NCI-H226 (cell line): Measurements from ENCODE around the gene REEP2.
A peak's percentile ranks its signal among the peaks of the same experiment; 100 is the strongest.
"Not testable (repeated sequence)": the region's sequence is repeated elsewhere in the genome, so short reads cannot be mapped to it uniquely, and the experiment has no call there.

Source experiments
- DNase-seq: peaks from one replicate; pipeline ENCODE4 v3.0.0-alpha.2; 2015

REEP2 gene

GRCh38 chr5:138438724-138439476 is at the start of gene REEP2:
Gene REEP2, plus strand, starts transcription at chr5:138439057. Its CDS starts 152 bp downstream, at chr5:138439209.
- DNase-seq, result peak; percentile 17

- DNase-seq, result no peak
Observed at GRCh38 chr5:138389332-138389731, 49.5 kb upstream of the REEP2 start.

- DNase-seq, result not testable (repeated sequence)
Observed at GRCh38 chr5:138389911-138390310, 48.9 kb upstream of the REEP2 start.

GRCh38 chr5:138391859-138392386 is 46.9 kb upstream of the REEP2 start:
- DNase-seq, result no peak

GRCh38 chr5:138402640-138403039 is 36.2 kb upstream of the REEP2 start:
- DNase-seq, result no peak

- no peak for DNase-seq
Observed at GRCh38 chr5:138408023-138408422, 30.8 kb upstream of the REEP2 start.

- DNase-seq, result not testable (repeated sequence)
Observed at GRCh38 chr5:138410996-138411640, 27.7 kb upstream of the REEP2 start.

GRCh38 chr5:138418444-138418843 is 20.4 kb upstream of the REEP2 start:
- no peak for DNase-seq

GRCh38 chr5:138425079-138425478 is 13.8 kb upstream of the REEP2 start:
- DNase-seq, result no peak

- DNase-seq, result no peak
Observed at GRCh38 chr5:138435943-138436342, 2.9 kb upstream of the REEP2 start.

GRCh38 chr5:138438003-138438723 is 694 bp upstream of the REEP2 start:
- DNase-seq, result no peak

GRCh38 chr5:138439477-138440158 is 761 bp downstream of the REEP2 start:
- no peak for DNase-seq

GRCh38 chr5:138440159-138441073 is 1.6 kb downstream of the REEP2 start:
- DNase-seq, result no peak

- no peak for DNase-seq
Observed at GRCh38 chr5:138441221-138441620, 2.4 kb downstream of the REEP2 start.

GRCh38 chr5:138444078-138444773 is 5.4 kb downstream of the REEP2 start:
- no peak for DNase-seq

- DNase-seq, result no peak
Observed at GRCh38 chr5:138444774-138445546, 6.1 kb downstream of the REEP2 start.

GRCh38 chr5:138445547-138446271 is 6.9 kb downstream of the REEP2 start:
- DNase-seq, result no peak

GRCh38 chr5:138448070-138448469 is 9.2 kb downstream of the REEP2 start:
- DNase-seq, result no peak
